ENCODE data around the gene ZNF454. TPM values are rescaled to one million over a fixed set of nuclear protein-coding genes. Genes with fewer than 3 reads are reported as not detected.

The ZNF454 gene
- total and polyA plus RNA-seq, 8 donors, result 0.85 to 3.1 (median 1.7) TPM

- FAIRE-seq, result no peak
- Histone ChIP-seq H3K27ac (no peak overlapping the region), H3K36me3 (no peaks in the 10 kb centered on the region), H3K4me1 (no peaks in the 10 kb centered on the region), H3K9me3 (peaks cover 0 to 2% (median 0%) of the 10 kb centered on the region in 4 donors), H3K27me3 (no peaks in the 10 kb centered on the region), H3K4me3 (no peak overlapping the region)
- DNase-seq, result no peak
- TF ChIP-seq CTCF (IDR thresholded peaks at IDR 0.05), result no peak
- intact Hi-C loops (cut with DNase I), result no loop called here
- 93 to 99% methylated on average over 17 of the region's 17 CpGs for WGBS, 2 donors
- no peak for ATAC-seq
Measured at GRCh38 chr5:178982941-178983340, 41.9 kb downstream of the ZNF454 start.

GRCh38 chr5:178983728-178984127 is 42.7 kb downstream of the ZNF454 start:
- H3K9me3 ChIP-seq, result no peaks in the 10 kb centered on the region
- H3K27me3 ChIP-seq, result no peaks in the 10 kb centered on the region
- DNase-seq (no peak), FAIRE-seq (no peak), ATAC-seq (no peak)
- intact Hi-C loops (cut with DNase I), result no loop called here
- no peak for TF ChIP-seq CTCF (IDR thresholded peaks at IDR 0.05)
- H3K4me1 ChIP-seq, result no peaks in the 10 kb centered on the region
- 92 to 95% methylated on average over 10 of the region's 10 CpGs for WGBS, 2 donors
- H3K27ac ChIP-seq, result no peak overlapping the region
- H3K4me3 ChIP-seq, result no peak overlapping the region
- no peaks in the 10 kb centered on the region for H3K36me3 ChIP-seq

GRCh38 chr5:178984145-178985072 is 43.4 kb downstream of the ZNF454 start:
- intact Hi-C loops (cut with DNase I), result no loop called here
- Histone ChIP-seq H3K27me3 (no peaks in the 10 kb centered on the region), H3K4me3 (no peak overlapping the region), H3K4me1 (no peaks in the 10 kb centered on the region), H3K36me3 (no peaks in the 10 kb centered on the region), H3K27ac (no peak overlapping the region), H3K9me3 (no peaks in the 10 kb centered on the region)
- ATAC-seq (no peak), FAIRE-seq (no peak), DNase-seq (no peak)
- 96% methylated on average over 37 of the region's 37 CpGs for WGBS, 2 donors
- no peak for TF ChIP-seq CTCF (IDR thresholded peaks at IDR 0.05)

- Histone ChIP-seq H3K9me3 (no peaks in the 10 kb centered on the region), H3K4me3 (no peak overlapping the region), H3K4me1 (no peaks in the 10 kb centered on the region), H3K36me3 (no peaks in the 10 kb centered on the region), H3K27me3 (no peaks in the 10 kb centered on the region), H3K27ac (no peak overlapping the region)
- FAIRE-seq (no peak), ATAC-seq (no peak), DNase-seq (no peak)
- no peak for TF ChIP-seq CTCF (IDR thresholded peaks at IDR 0.05)
- intact Hi-C loops (cut with DNase I), result no loop called here
- 97 to 99% methylated on average over 43 of the region's 43 CpGs for WGBS, 2 donors
Measured at GRCh38 chr5:178986326-178986960, 45.4 kb downstream of the ZNF454 start.

Measured in pancreas (tissue), 10 donors.